Left ventricle myocardium inferior (tissue), 1 donor: Measurements from ENCODE around the gene NALF2. TPM values are rescaled to one million over a fixed set of nuclear protein-coding genes. Genes with fewer than 3 reads are reported as not detected.

Experiments used
- DNase-seq: peaks from one replicate; pipeline ENCODE4 v3.0.0-alpha.2; 2020
- H3K27ac ChIP-seq: fragments of 200-600 bp; replicated peaks from 2 replicates; pipeline ENCODE4 v1.8.0; 2021
- H3K27me3 ChIP-seq: fragments of 200-600 bp; 2 replicates; pipeline ENCODE4 v1.8.0; 2021; ENCODE audit warnings: low read depth
- H3K36me3 ChIP-seq: fragments of 200-600 bp; 2 replicates; pipeline ENCODE4 v1.8.0; 2021
- H3K4me1 ChIP-seq: fragments of 200-600 bp; 2 replicates; pipeline ENCODE4 v1.8.0; 2021
- H3K4me3 ChIP-seq: fragments of 200-600 bp; 2 replicates; pipeline ENCODE4 v1.8.0; 2021; ENCODE audit warnings: mild to moderate bottlenecking, moderate library complexity
- H3K9me3 ChIP-seq: fragments of 200-600 bp; replicated peaks from 2 replicates; pipeline ENCODE4 v1.8.0; 2021
- CTCF ChIP-seq: fragments of 200-600 bp; IDR thresholded peaks from 2 replicates; pipeline ENCODE4 v1.8.0; 2021; ENCODE audit warnings: antibody characterized with exemption, mild to moderate bottlenecking, borderline replicate concordance
- intact Hi-C: fragments of 100-400 bp; cut with micrococcal nuclease; formaldehyde crosslinking; loops from one replicate; pipeline ENCODE4 v1.11.0; 2022
- total RNA-seq: library from RNA; stranded (reverse); fragmentation: NEBNext Ultra II Directional; extraction: Animal tissue kit (Norgen Biotek cat#: 25700); gene quantifications from one replicate; pipeline ENCODE4 v1.2.1, GENCODE V29; 2021
- donor health status: DM: no; HTN: yes; CAD: no; lungs with severe emphysema.

Gene NALF2
- total RNA-seq, 1 donor from 2014 or later, result 26.1 TPM

DNA sequence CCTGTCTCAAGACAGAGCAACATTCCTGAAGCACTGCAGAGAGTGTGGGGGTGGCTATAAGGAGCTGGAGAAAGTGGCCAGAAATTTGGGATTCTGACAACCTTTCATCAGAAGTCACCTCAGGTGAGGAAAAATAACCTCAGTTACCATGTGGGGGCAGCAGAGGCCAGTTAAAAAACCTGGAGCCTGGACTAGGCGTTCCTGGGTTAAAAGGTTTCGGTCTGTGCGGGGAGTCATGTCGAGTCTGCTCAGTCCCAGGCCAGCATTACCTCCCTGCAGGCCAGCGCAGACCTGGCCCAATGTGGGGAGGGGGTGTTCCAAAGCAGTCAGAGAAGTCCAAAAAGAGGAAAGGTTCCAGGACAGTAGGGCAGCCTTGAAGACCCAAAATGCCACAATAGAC lies 10.9 kb upstream of the NALF2 start:
- TF ChIP-seq CTCF, result peak; percentile 53
- no peak overlapping the region for H3K4me3 ChIP-seq
- intact Hi-C loops, result no loop called here
- H3K4me1 ChIP-seq, result no peaks in the 10 kb centered on the region
- no peak for DNase-seq
- no peaks in the 10 kb centered on the region for H3K27me3 ChIP-seq
- H3K36me3 ChIP-seq, result no peaks in the 10 kb centered on the region
- H3K27ac ChIP-seq, result no peak overlapping the region
- H3K9me3 ChIP-seq, result no peaks in the 10 kb centered on the region

GRCh38 chrX:69493766-69494165 lies 10.4 kb upstream of the NALF2 start:
- TF ChIP-seq CTCF, result no peak
- Histone ChIP-seq H3K27ac (no peak overlapping the region), H3K4me3 (no peak overlapping the region), H3K36me3 (no peaks in the 10 kb centered on the region), H3K9me3 (no peaks in the 10 kb centered on the region), H3K27me3 (no peaks in the 10 kb centered on the region), H3K4me1 (no peaks in the 10 kb centered on the region)
- intact Hi-C loops, result no loop called here
- no peak for DNase-seq

GRCh38 chrX:69496183-69496582 lies 7.9 kb upstream of the NALF2 start:
- intact Hi-C loops, result no loop called here
- Histone ChIP-seq H3K9me3 (no peaks in the 10 kb centered on the region), H3K27me3 (no peaks in the 10 kb centered on the region)

DNA sequence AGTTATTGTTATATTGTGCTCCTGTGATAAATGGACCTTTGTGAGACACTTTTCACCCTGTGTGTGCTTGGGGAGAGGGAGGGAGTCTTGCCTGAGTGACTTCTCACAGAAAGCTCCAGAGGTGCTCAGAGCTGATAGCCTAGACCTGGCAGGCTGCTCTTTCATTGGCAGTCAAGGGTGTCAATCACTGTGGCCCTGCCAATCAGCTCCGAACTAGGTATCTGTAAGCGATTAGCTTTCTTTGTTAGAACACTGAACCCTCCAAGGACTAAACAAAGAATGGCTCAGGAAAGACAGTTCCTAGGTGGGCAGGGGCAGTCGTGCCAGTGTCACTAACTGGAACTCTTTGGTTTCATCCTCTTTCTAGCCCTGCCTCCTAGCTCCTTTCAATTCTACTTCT lies 2.7 kb upstream of the NALF2 start:
- intact Hi-C loops, result no loop called here
- peak; percentile 42 for DNase-seq
- TF ChIP-seq CTCF, result no peak
- Histone ChIP-seq H3K36me3 (no peaks in the 10 kb centered on the region), H3K4me3 (no peak overlapping the region), H3K27me3 (peaks cover 12% of the 10 kb centered on the region), H3K9me3 (no peaks in the 10 kb centered on the region), H3K4me1 (peaks cover 10% of the 10 kb centered on the region), H3K27ac (peak overlapping the region; percentile 87)

More at GRCh38 chrX:69496183-69496582, 7.9 kb upstream of the NALF2 start:
- DNase-seq, result no peak
- H3K36me3 ChIP-seq, result no peaks in the 10 kb centered on the region
- H3K27ac ChIP-seq, result no peak overlapping the region
- peaks cover 4% of the 10 kb centered on the region for H3K4me1 ChIP-seq
- no peak overlapping the region for H3K4me3 ChIP-seq
- no peak for TF ChIP-seq CTCF

DNA sequence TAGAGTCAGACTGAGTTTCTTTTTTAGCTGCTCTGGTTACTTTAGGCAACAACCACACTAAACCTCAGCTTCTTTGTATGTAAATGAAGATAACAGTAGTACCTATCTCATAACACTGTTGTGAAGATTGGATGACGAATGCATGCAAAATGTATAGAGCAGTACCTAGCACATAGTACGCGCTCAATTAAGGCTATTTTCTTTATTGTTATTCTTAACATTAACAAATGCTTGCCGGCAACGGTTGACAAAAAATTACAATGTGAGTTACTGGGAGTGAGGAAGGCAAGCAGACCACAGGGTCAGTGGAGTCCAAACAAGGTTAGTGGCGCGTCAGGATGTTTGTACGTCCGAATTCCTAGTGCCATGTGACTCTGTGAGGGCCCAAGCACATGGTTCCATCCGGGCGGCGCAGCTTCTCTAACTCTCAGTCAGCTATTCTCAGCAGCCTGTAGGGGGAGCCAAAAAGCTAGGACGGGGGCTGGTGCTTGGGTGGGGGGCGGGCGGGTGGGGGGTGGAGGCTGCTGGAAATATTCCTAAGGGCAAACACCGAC lies 821 bp upstream of the NALF2 start:
- H3K9me3 ChIP-seq, result no peaks in the 10 kb centered on the region
- peaks cover 19% of the 10 kb centered on the region for H3K27me3 ChIP-seq
- intact Hi-C loops, result no loop called here
- peaks cover 10% of the 10 kb centered on the region for H3K4me1 ChIP-seq
- H3K27ac ChIP-seq, result peak overlapping the region; percentile 87
- no peaks in the 10 kb centered on the region for H3K36me3 ChIP-seq
- peak; percentile 43 for TF ChIP-seq CTCF
- no peak for DNase-seq
- H3K4me3 ChIP-seq, result peak overlapping the region; percentile 69
